GM19467 (cell line): Measurements from ENCODE around the gene VCX.
A peak's percentile ranks its signal among the peaks of the same experiment; 100 is the strongest.
"Not testable (repeated sequence)": the region's sequence is repeated elsewhere in the genome, so short reads cannot be mapped to it uniquely, and the experiment has no call there.

Experiments used
- ATAC-seq: cut with Tn5 transposase; IDR thresholded peaks from one replicate; pipeline ENCODE4 v1.9.1; 2021; ENCODE audit warnings: mild to moderate bottlenecking, moderate library complexity; ENCODE audit not compliant: unreplicated experiment

Gene VCX

DNA sequence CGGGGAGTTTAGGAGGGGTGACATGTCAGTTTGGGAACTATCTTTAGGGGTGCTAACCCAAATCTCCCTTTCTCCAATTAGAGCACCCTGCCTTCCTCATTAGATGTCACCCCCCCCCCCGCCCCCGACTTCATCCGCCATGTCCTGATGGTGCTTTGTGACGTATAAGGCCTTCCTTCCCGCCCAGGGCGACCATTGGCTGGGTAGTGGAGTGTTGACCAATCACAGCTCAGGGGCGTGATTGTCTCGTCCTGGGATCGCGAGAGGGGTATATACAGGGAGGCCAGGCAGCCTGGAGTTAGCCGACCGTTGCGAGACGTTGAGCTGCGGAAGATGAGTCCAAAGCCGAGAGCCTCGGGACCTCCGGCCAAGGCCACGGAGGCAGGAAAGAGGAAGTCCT is at the start of gene VCX:
TSS of gene VCX (plus strand) at position 301 of the 400 bp plus-strand sequence. CDS start at position 334, 33 bp downstream.
- not testable (repeated sequence) for ATAC-seq

DNA sequence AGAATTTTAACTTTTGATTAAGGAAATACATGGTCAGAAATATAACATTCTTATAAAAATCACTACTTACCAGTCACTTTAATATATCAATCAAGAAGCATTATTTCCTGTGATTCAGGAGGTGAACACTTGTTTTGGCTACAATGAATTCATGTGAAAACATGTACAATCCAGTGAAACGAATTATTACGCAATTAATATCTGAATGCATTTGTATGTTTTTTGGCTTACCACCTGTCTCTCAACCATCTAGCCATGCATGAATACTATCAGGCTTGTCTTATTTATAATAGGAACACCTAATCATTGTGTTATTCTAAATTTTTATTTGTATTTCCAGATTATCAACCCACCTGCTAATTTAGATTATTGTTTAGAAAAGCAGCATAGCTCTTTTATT is 44.6 kb upstream of the VCX start:
- no peak for ATAC-seq

DNA sequence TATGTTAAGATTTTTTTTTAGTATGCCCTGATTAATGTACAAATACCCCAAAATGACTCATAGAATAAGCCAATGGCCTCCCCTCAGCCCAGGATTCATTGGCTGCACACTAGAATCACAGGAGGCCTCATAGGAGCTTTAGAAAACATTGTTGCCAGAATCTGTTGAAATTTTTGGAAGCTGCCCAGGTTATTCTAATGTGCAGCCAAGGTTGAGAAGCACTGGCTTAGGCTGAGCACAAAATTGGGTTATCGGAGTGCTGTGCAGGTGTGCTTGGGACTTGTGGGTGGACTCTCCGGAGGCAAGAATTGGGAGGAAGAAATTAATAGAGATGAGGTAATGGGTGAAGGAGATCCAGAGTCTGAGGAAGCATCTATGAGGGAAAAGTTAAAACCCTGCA is 41.3 kb upstream of the VCX start:
- no peak for ATAC-seq

DNA sequence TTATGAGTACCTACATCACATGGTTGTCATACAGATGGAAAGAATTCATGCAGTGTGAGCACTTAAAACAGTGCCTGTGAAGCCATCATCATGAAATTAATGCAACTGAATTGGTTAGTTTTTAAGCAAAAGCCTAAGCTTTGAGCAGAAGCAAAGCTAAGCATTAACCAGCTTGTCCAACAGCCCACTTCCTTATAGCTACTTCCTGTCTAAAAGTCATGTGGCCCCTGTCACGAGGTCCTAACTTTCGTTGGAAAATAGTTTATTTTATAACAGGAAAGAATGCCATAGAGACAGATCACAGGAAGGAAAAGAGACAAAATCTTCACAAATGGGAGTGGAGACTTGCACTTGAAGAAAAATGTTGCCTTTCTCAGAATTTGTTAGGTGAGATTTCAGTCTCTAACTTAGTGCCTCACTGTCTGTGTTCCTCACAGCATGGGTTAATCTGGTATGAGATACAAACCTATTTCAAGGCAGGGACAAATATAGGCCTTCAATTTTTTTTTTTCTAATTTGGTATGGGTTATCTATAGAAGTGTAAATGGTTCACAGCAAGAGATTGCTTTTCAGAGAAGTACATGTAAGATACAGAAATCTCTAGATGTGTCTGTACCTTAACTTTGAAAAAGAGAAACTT is 27.7 kb upstream of the VCX start:
- ATAC-seq, result no peak

DNA sequence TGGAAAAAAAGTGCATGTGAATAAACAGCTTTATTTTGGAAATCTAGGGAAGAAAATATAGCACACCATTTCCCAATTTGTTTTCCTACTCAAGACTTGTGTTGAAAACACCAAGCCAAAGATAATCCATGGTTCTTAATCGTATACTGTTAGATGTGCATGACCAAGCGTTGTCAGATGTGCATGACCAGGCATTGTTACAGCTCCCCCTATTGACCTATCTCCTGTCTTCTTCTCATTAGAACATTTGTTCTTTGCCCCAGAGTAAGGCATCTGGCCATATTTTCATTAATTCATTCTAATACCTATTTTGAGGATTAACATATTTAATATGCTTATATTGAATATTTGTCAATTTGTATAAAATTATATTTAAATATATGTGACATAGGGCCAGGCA is 14.4 kb upstream of the VCX start:
- no peak for ATAC-seq

DNA sequence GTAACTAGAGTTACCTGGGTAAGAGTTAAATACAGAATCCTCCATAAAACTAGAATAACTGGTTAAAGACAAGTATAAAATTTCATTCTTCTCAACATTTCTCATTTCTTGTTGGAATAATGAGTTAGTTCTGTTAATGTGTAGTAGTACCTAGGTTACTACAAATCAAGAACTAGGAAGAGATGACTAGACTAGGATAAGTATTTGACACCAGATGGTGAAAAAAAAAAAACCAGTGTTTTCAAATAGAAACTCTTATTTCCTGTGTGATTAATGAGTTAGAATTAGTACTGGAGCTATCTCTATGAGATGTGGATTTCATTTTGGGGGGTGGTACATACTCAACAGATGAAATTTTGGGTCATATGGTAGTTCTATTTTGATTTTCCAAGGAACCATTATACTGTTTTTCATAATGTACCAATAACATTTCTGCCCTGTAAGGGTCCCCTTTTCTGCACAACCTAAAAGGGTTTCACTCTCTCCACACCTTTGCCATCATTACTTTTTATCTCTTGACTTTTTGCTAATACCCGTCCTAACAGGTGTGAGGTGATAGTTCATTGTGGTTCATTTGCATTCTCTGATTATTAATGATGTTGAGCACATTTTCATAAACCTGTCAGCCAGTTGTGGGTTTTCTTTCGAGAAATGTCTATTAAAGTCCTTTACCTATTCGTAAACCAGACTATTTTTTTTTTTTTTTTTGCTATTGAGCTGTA is 1.7 kb upstream of the VCX start:
- peak; percentile 68 for ATAC-seq

DNA sequence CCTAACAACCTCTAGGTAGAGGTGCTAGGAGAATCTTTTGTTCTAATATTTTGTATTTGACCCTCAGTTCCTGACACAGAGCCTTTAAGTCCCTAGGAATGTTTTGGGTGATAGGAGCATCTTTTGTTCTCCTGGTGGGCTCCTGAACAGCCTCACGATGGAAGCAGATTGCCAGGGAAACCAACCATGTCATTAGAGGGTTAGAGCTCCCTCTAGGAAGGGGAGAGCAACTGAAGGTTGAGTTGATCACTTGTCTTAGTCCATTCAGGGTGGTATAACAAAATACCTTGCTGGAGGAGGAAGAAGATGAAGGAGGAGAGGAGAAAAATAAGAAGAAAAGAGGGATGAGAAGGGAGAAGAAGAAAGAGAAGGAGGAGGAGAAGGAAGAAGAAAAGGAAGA is 9.2 kb downstream of the VCX start:
- ATAC-seq, result no peak

DNA sequence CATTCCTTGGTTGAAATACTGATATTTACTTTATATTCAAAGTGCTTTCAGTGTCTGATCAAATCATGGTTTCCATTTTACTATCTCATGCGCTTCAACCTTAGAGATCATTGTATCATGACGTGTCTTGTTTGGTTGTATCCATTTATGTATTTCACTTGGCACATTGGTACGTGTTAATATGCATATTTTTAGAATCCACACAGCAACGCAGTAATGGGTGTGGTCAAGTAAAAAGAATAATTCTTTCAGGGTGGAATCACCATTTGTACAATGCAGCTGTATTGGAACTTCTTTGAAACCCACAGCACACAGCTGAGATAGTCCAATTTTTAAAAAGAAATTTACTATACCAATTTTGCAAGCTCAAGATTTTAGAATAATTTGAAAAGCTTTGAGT is 29.1 kb downstream of the VCX start:
- ATAC-seq, result no peak

DNA sequence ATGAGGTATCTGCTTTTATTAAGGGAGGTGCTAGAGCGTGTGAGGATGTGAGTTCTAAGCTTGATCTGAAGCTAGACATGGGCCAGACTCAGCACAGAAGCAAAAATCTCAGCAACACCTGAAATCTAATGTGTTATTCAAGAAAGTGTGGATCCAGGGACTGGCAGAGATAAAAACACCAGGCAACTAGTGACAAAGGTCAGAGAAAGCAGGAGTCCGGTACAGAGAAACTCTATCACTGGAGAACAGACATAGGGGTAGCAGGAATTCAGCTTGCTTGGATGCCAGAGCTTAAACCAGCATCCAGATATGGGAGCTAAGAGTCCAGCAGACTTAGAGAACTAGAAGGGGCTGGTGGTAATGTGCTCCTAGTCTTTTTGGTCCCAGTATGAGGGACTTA is 34.0 kb downstream of the VCX start:
- no peak for ATAC-seq

DNA sequence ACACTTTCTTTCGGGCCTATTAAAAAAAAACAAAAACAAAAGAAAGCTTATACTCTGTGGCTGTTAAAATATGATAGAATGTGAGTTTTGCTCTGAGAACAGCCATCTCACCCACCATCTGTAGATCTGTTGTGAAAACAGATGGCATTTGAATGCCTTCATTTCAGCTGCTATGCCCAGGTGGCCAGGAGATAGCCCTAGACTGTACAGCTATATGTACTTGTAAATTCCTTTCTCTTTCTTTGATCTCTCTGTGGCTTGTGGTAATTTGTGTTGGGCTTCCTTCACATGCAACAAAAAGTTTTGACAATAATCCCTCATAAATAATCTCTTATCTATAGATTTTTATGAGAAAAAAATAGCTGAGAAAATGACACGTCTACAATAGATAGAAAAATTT is 46.2 kb downstream of the VCX start:
- no peak for ATAC-seq

DNA sequence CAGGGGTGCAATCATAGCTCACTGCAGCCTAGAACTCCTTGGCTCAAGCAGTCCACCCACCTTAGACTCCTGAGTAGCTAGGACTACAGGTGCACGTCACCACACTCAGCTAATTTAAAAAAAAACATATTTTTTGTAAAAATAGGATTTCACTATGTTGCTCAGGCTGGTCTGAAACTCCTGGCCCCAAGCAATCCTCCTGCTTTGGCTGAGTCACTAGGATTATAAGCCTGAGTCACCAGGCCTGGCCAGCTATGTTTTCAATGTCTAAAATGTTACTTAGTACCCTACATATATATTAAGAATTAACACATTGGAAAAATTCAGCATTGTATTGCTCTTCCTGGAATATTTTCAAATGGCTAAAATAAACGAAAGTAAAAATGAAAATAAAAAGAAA is 46.7 kb downstream of the VCX start:
- no peak for ATAC-seq

DNA sequence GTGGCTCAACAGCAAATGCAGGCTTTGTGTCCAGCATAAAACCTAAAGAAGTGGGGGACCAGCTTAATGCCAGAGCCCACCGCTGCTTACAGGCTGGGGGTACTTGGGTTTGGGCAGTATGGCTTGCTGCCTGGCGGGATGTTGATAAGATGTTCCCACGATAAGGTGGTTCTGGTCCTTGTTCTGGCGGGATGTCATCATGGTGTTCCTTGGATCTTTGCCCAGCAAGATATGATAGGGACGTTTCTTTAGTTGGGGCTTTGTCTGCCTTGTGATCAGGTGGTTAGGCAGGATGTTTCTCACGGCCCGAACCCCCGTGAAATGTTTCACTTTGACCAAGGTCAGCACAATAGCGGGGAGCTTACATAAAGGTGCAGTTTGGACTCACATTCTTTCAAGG is 49.0 kb downstream of the VCX start:
- no peak for ATAC-seq
